ENCODE data around the gene CTNNA1. TPM values are rescaled to one million over a fixed set of nuclear protein-coding genes. Genes with fewer than 3 reads are reported as not detected.
"Not testable (repeated sequence)": the region's sequence is repeated elsewhere in the genome, so short reads cannot be mapped to it uniquely, and the experiment has no call there.

Gene CTNNA1
- total RNA-seq (2014; rRNA removed) (1.9 and 9.8 TPM in 2 replicates), Bru-seq, nascent RNA (percentile 44 among the genes with signal in this experiment), BruChase-seq, experiment 1, labeled RNA remaining after a 6-hour chase (percentile 43 among the genes with signal in this experiment), BruChase-seq, experiment 2, labeled RNA remaining after a 2-hour chase (percentile 48 among the genes with signal in this experiment)
- long read RNA-seq, partial matches to known transcripts = 0 of 3 reads
- long read RNA-seq, other reads (novel, unspliced or antisense) = 2 of 3 reads

GRCh38 chr5:138752951-138753793 is at the start of gene CTNNA1:
TSS of gene CTNNA1 (plus strand) at chr5:138753425. CDS start at chr5:138781925, 28,500 bp downstream.
- Histone ChIP-seq H3K4me2 (ENCODE audit: low read length) (peak within 1 kb of the TSS; percentile 96), H3K36me3 (ENCODE audit: low read depth, low read length) (no peaks in the 10 kb centered on the region), H4K20me1 (ENCODE audit: low read length) (peaks cover 33% of the 10 kb centered on the region), H3K9me2 (replicated peaks; ENCODE audit: low read length) (no peaks in the 10 kb centered on the region), H3F3A (ENCODE audit: low read length, unreplicated experiment) (no peaks in the 10 kb centered on the region), H3K9ac (ENCODE audit: low read length) (peak within 1 kb of the TSS; percentile 94), H3K4me3 (ENCODE audit: low read length) (peak within 1 kb of the TSS; percentile 97), H3K27ac (ENCODE audit: low read length) (peak within 1 kb of the TSS; percentile 87), H3K9me3 (ENCODE audit: low read length) (no peaks in the 10 kb centered on the region), H3K4me1 (ENCODE audit: insufficient read depth, low read length) (peaks cover 13% of the 10 kb centered on the region), H3K79me2 (ENCODE audit: low read length) (peaks cover 47% of the 10 kb centered on the region), H2AFZ (ENCODE audit: low read length) (peak within 1 kb of the TSS; percentile 75), H3K27me3 (ENCODE audit: low read length) (no peaks in the 10 kb centered on the region)
- intact Hi-C loops (cut with micrococcal nuclease) = no loop called here
- ATAC-seq = peak; percentile 70
- no peak for TF ChIP-seq EZH2phosphoT487 (IDR thresholded peaks at IDR 0.05; ENCODE audit: borderline replicate concordance, low read length)
- TF ChIP-seq EZH2 (IDR thresholded peaks at IDR 0.05; ENCODE audit: low read length, unreplicated experiment) = no peak
- no peak for TF ChIP-seq CTCF (conservative IDR thresholded peaks at IDR 0.05; ENCODE audit: low read depth, low read length)
- BruUV-seq (replicated peaks) = no TSS peak
- peak; percentile 68 for DNase-seq
- POLR2A ChIA-PET (ENCODE audit: unreplicated experiment) = interaction anchor here (0.6 kb wide), 1 partner anchor 247 kb away, joined by 5 read pairs; no protein-coding TSS in a partner anchor
- CTCF ChIA-PET = interaction anchor here (1.0 kb wide), 1 partner anchor 232 kb away, joined by 5 read pairs; no protein-coding TSS in a partner anchor

GRCh38 chr5:138703777-138704176 is 49.4 kb upstream of the CTNNA1 start:
- H3K9me2 ChIP-seq (replicated peaks; ENCODE audit: low read length); H2AFZ ChIP-seq (ENCODE audit: low read length); H4K20me1 ChIP-seq (ENCODE audit: low read length); H3K79me2 ChIP-seq (ENCODE audit: low read length); H3K36me3 ChIP-seq (ENCODE audit: low read depth, low read length); H3K27me3 ChIP-seq (ENCODE audit: low read length); ATAC-seq; BruUV-seq (replicated peaks); H3K9me3 ChIP-seq (ENCODE audit: low read length); H3K4me1 ChIP-seq (ENCODE audit: insufficient read depth, low read length); POLR2A ChIA-PET (ENCODE audit: unreplicated experiment); H3K27ac ChIP-seq (ENCODE audit: low read length); H3K9ac ChIP-seq (ENCODE audit: low read length); intact Hi-C loops (cut with micrococcal nuclease); H3K4me2 ChIP-seq (ENCODE audit: low read length); DNase-seq; H3F3A ChIP-seq (ENCODE audit: low read length, unreplicated experiment); H3K4me3 ChIP-seq (ENCODE audit: low read length); CTCF ChIA-PET: not testable (repeated sequence)

- H3K27ac ChIP-seq (ENCODE audit: low read length) = no peak overlapping the region
These were observed 48.2 kb upstream of the CTNNA1 start for GRCh38 chr5:138705007-138705406.

More at GRCh38 chr5:138705007-138705406, 48.2 kb upstream of the CTNNA1 start:
- H3K4me2 ChIP-seq (ENCODE audit: low read length) = no peak overlapping the region
- ChIA-PET CTCF (no interaction called here), POLR2A (ENCODE audit: unreplicated experiment) (no interaction called here)
- H3K9me3 ChIP-seq (ENCODE audit: low read length) = no peaks in the 10 kb centered on the region
- TF ChIP-seq EZH2 (IDR thresholded peaks at IDR 0.05; ENCODE audit: low read length, unreplicated experiment) (no peak), EZH2phosphoT487 (IDR thresholded peaks at IDR 0.05; ENCODE audit: borderline replicate concordance, low read length) (no peak), CTCF (conservative IDR thresholded peaks at IDR 0.05; ENCODE audit: low read depth, low read length) (no peak)
- BruUV-seq (replicated peaks) = no TSS peak
- intact Hi-C loops (cut with micrococcal nuclease) = no loop called here
- peaks cover 5% of the 10 kb centered on the region; the same call in 1 of the 2 replicates for H3K4me1 ChIP-seq (ENCODE audit: insufficient read depth, low read length)
- H3K27me3 ChIP-seq (ENCODE audit: low read length) = no peaks in the 10 kb centered on the region
- no peaks in the 10 kb centered on the region for H3K79me2 ChIP-seq (ENCODE audit: low read length)
- H3F3A ChIP-seq (ENCODE audit: low read length, unreplicated experiment) = no peaks in the 10 kb centered on the region
- no peaks in the 10 kb centered on the region for H3K36me3 ChIP-seq (ENCODE audit: low read depth, low read length)
- no peaks in the 10 kb centered on the region for H3K9me2 ChIP-seq (replicated peaks; ENCODE audit: low read length)
- no peak overlapping the region for H3K9ac ChIP-seq (ENCODE audit: low read length)
- H3K4me3 ChIP-seq (ENCODE audit: low read length) = no peak overlapping the region
- H2AFZ ChIP-seq (ENCODE audit: low read length) = no peak overlapping the region
- ATAC-seq (no peak), DNase-seq (no peak)
- no peaks in the 10 kb centered on the region for H4K20me1 ChIP-seq (ENCODE audit: low read length)

Measured in PC-3 (cell line).